ENCODE data around the gene ALK. TPM values are rescaled to one million over a fixed set of nuclear protein-coding genes. Genes with fewer than 3 reads are reported as not detected.

The ALK gene
- total and polyA plus RNA-seq, 10 of the 15 experiments (the other 5 are each of a cell fraction or from before 2014, with no cell fraction given) = 0.11 TPM; not detected in 9

GRCh38 chr2:29876374-29876773, 45.0 kb downstream of the ALK start:
- intact Hi-C loops (cut with micrococcal nuclease; ENCODE audit: unreplicated experiment) (no loop called here), in situ Hi-C loops (cut with MboI) (no loop called here)
- no peaks in the 10 kb centered on the region for H3K36me3 ChIP-seq (ENCODE audit: control insufficient read depth in 2 of 2, insufficient read depth in 2 of 2, low read length in 1 of 2)
- ChIA-PET CTCF (no interaction called here), SMC1A (ENCODE audit: uncharacterized antibody, unreplicated experiment) (no interaction called here), RAD21 (ENCODE audit: unreplicated experiment) (no interaction called here), POLR2A (no interaction called here)
- H3K4me1 ChIP-seq (ENCODE audit: control insufficient read depth, insufficient read depth, low read length) = no peaks in the 10 kb centered on the region
- H3K4me3 ChIP-seq = no peak overlapping the region
- TF ChIP-seq IRF5 (IDR thresholded peaks at IDR 0.05; ENCODE audit: borderline replicate concordance) = 0 out of 2 replicates have a peak, but pooled peaks have one; percentile 16
- TF ChIP-seq NFIC (IDR thresholded peaks at IDR 0.05; ENCODE audit: low read depth, low read length) = no peak
- FAIRE-seq = no peak
- H3K4me2 ChIP-seq (ENCODE audit: control insufficient read depth, insufficient read depth) = no peak overlapping the region
- no peak overlapping the region for H3K9ac ChIP-seq (ENCODE audit: control insufficient read depth, insufficient read depth, low read length)
- DNase-seq (ENCODE audit: low read depth, low spot score) = no peak
- no peak overlapping the region for H3K27ac ChIP-seq (ENCODE audit: control insufficient read depth, insufficient read depth)
- no peaks in the 10 kb centered on the region for H3K79me2 ChIP-seq (ENCODE audit: control insufficient read depth, insufficient read depth, low read length)
- no TSS peak for BruUV-seq (replicated peaks)
- H3K27me3 ChIP-seq (replicated peaks in 1 of 2; ENCODE audit: control insufficient read depth in 2 of 2, insufficient read depth in 2 of 2, low read length in 1 of 2) = peaks cover 0 to 2% of the 10 kb centered on the region in 2 experiments; a peak in 2 of 4 replicates
- no peaks in the 10 kb centered on the region for H4K20me1 ChIP-seq (ENCODE audit: control insufficient read depth, insufficient read depth)
- ATAC-seq = no peak
- WGBS (ENCODE audit: insufficient coverage, insufficient replicate concordance, low lambda C conversion rate, missing lambda C conversion rate) = 69% methylated on average over 4 of the region's 4 CpGs
- H2AFZ ChIP-seq (ENCODE audit: control insufficient read depth, low read depth, low read length) = no peak overlapping the region
- H3K9me3 ChIP-seq (replicated peaks; ENCODE audit: control insufficient read depth, insufficient read depth, low read length) = no peaks in the 10 kb centered on the region

- Histone ChIP-seq H3K9ac (ENCODE audit: control insufficient read depth, insufficient read depth, low read length) (no peak overlapping the region), H3K9me3 (replicated peaks; ENCODE audit: control insufficient read depth, insufficient read depth, low read length) (no peaks in the 10 kb centered on the region), H3K79me2 (ENCODE audit: control insufficient read depth, insufficient read depth, low read length) (no peaks in the 10 kb centered on the region), H3K27me3 (replicated peaks in 1 of 2; ENCODE audit: control insufficient read depth in 2 of 2, insufficient read depth in 2 of 2, low read length in 1 of 2) (peaks cover 0 to 2% of the 10 kb centered on the region in 2 experiments; a peak in 2 of 4 replicates), H3K36me3 (ENCODE audit: control insufficient read depth in 2 of 2, insufficient read depth in 2 of 2, low read length in 1 of 2) (no peaks in the 10 kb centered on the region), H3K4me2 (ENCODE audit: control insufficient read depth, insufficient read depth) (no peak overlapping the region), H2AFZ (ENCODE audit: control insufficient read depth, low read depth, low read length) (no peak overlapping the region), H3K4me3 (no peak overlapping the region), H3K27ac (ENCODE audit: control insufficient read depth, insufficient read depth) (no peak overlapping the region), H3K4me1 (ENCODE audit: control insufficient read depth, insufficient read depth, low read length) (no peaks in the 10 kb centered on the region), H4K20me1 (ENCODE audit: control insufficient read depth, insufficient read depth) (no peaks in the 10 kb centered on the region)
- DNase-seq (ENCODE audit: low read depth, low spot score) (no peak), ATAC-seq (no peak), FAIRE-seq (no peak)
- SMC1A ChIA-PET (ENCODE audit: uncharacterized antibody, unreplicated experiment) = interaction anchor here (0.7 kb wide), 1 partner anchor 225 kb away, joined by 3 read pairs; no protein-coding TSS in a partner anchor
- CTCF ChIA-PET = no interaction called here
- no TSS peak for BruUV-seq (replicated peaks)
- WGBS (ENCODE audit: insufficient coverage, insufficient replicate concordance, low lambda C conversion rate, missing lambda C conversion rate) = 40% methylated on average over 2 of the region's 2 CpGs
- in situ Hi-C loops (cut with MboI) = no loop called here
- RAD21 ChIA-PET (ENCODE audit: unreplicated experiment) = no interaction called here
- POLR2A ChIA-PET = no interaction called here
- intact Hi-C loops (cut with micrococcal nuclease; ENCODE audit: unreplicated experiment) = no loop called here
- no peak for TF ChIP-seq SIX5 (IDR thresholded peaks at IDR 0.05; ENCODE audit: low read depth, low read length, severe bottlenecking)
- TF ChIP-seq CBFB (IDR thresholded peaks at IDR 0.05; ENCODE audit: low read depth) = no peak
- no peak for TF ChIP-seq CREM (IDR thresholded peaks at IDR 0.05; ENCODE audit: low read depth)
- TF ChIP-seq ZNF217 (IDR thresholded peaks at IDR 0.05) = no peak
- TF ChIP-seq KAT2A (conservative IDR thresholded peaks at IDR 0.05; ENCODE audit: control insufficient read depth, low read depth, low read length) = no peak
- TF ChIP-seq ZNF384 (IDR thresholded peaks at IDR 0.05; ENCODE audit: borderline replicate concordance, low read depth, low read length) = no peak
- TF ChIP-seq BACH1 (IDR thresholded peaks at IDR 0.05; ENCODE audit: borderline replicate concordance) = no peak
- TF ChIP-seq ZNF622 (IDR thresholded peaks at IDR 0.05) = no peak
- no peak for TF ChIP-seq SIN3A (IDR thresholded peaks at IDR 0.05; ENCODE audit: low read depth, low read length)
- TF ChIP-seq STAT3 (IDR thresholded peaks at IDR 0.05; ENCODE audit: low read depth, low read length) = no peak
- no peak for TF ChIP-seq POU2F2 (IDR thresholded peaks at IDR 0.05; ENCODE audit: borderline replicate concordance, low read depth, low read length)
- no peak for TF ChIP-seq ZNF687 (IDR thresholded peaks at IDR 0.05)
- no peak for TF ChIP-seq EED (IDR thresholded peaks at IDR 0.05; ENCODE audit: low read depth)
- TF ChIP-seq DPF2 (IDR thresholded peaks at IDR 0.05) = no peak
Measured at GRCh38 chr2:29874745-29875144, 46.6 kb downstream of the ALK start.

All from GM12878 (cell line).